Smooth muscle cell (in vitro differentiated cells): ENCODE results near the gene RPL5. TPM values are rescaled to one million over a fixed set of nuclear protein-coding genes. Genes with fewer than 3 reads are reported as not detected.

Source experiments
- DNase-seq: peaks from one replicate; lab custom pipeline; 2025; ENCODE audit not compliant: unreplicated experiment; lab: John Stamatoyannopoulos, UW
- H2AFZ ChIP-seq: fragments of 200-600 bp; sonication (generic); 2 replicates; pipeline ENCODE4 v1.6.0; 2016; ENCODE audit warnings: antibody characterized with exemption, low read depth, mild to moderate bottlenecking
- H3F3A ChIP-seq: fragments of 200-600 bp; sonication (generic); 2 replicates; pipeline ENCODE4 v1.6.0; 2017; ENCODE audit warnings: antibody characterized with exemption, low read depth
- H3K27ac ChIP-seq: fragments of 200-600 bp; sonication (generic); 2 replicates; pipeline ENCODE4 v1.5.1; 2016; ENCODE audit warnings: low read depth, mild to moderate bottlenecking
- H3K27me3 ChIP-seq: fragments of 200-600 bp; sonication (generic); 2 replicates; pipeline ENCODE4 v1.6.1; 2016; ENCODE audit warnings: low read depth, mild to moderate bottlenecking
- H3K36me3 ChIP-seq: fragments of 200-600 bp; sonication (generic); 2 replicates; pipeline ENCODE4 v1.5.1; 2016; ENCODE audit warnings: low read depth
- H3K4me1 ChIP-seq: fragments of 200-600 bp; sonication (generic); 2 replicates; pipeline ENCODE4 v1.5.1; 2016; ENCODE audit warnings: low read depth
- H3K4me2 ChIP-seq: fragments of 200-600 bp; sonication (generic); 2 replicates; pipeline ENCODE4 v1.6.0; 2016; ENCODE audit warnings: mild to moderate bottlenecking
- H3K4me3 ChIP-seq: fragments of 200-600 bp; sonication (generic); 2 replicates; pipeline ENCODE4 v1.5.1; 2016; ENCODE audit warnings: mild to moderate bottlenecking
- H3K79me2 ChIP-seq: fragments of 200-600 bp; sonication (generic); 2 replicates; pipeline ENCODE4 v1.6.0; 2016; ENCODE audit warnings: low read depth, mild to moderate bottlenecking
- H3K9ac ChIP-seq: fragments of 200-600 bp; sonication (generic); 2 replicates; pipeline ENCODE4 v1.6.0; 2016; ENCODE audit warnings: low read depth
- H3K9me3 ChIP-seq: fragments of 200-600 bp; sonication (generic); replicated peaks from 2 replicates; pipeline ENCODE4 v1.5.1; 2016; ENCODE audit warnings: low read depth
- H4K20me1 ChIP-seq: fragments of 200-600 bp; sonication (generic); 2 replicates; pipeline ENCODE4 v1.6.0; 2016; ENCODE audit warnings: low read depth
- WGBS: methylation state at CpG from one replicate; pipeline ENCODE4 v1.1.7; 2016; ENCODE audit warnings: low lambda C conversion rate; 5-methylcytosine and 5-hydroxymethylcytosine counted together
- polyA plus RNA-seq: library from polyadenylated mRNA; unstranded; fragments of >200 nt; fragmentation: Nextera tagmentation; extraction: Ambion mirVana; gene quantifications from 2 replicates; pipeline ENCODE4 v1.2.1, GENCODE V29; 2016
- total RNA-seq: library from RNA; depleted of rRNA; stranded (reverse); fragments of >200 nt; gene quantifications from 2 replicates; pipeline ENCODE4 v1.2.3, GENCODE V29; 2014
- TF ChIP-seq, protein P1 (sequence below): fragments of 200-600 bp; sonication (generic); IDR thresholded peaks from 2 replicates; pipeline ENCODE4 v1.5.1; 2017; ENCODE audit warnings: borderline replicate concordance, mild to moderate bottlenecking, antibody characterized with exemption; ENCODE audit not compliant: insufficient read depth, poor library complexity, severe bottlenecking

The RPL5 gene
- total and polyA plus RNA-seq, 2 experiments from 2014 or later, result 570 to 1,043 TPM

GRCh38 chr1:92817986-92818764 is 13.7 kb upstream of the RPL5 start:
- WGBS, result 95% methylated on average over 3 of the region's 3 CpGs
- Histone ChIP-seq H3F3A (no peaks in the 10 kb centered on the region), H3K27ac (no peak overlapping the region), H3K4me2 (no peak overlapping the region), H2AFZ (no peak overlapping the region), H3K79me2 (no peaks in the 10 kb centered on the region), H3K27me3 (no peaks in the 10 kb centered on the region), H3K9me3 (no peaks in the 10 kb centered on the region), H4K20me1 (no peaks in the 10 kb centered on the region), H3K36me3 (no peaks in the 10 kb centered on the region), H3K4me3 (no peak overlapping the region), H3K4me1 (no peaks in the 10 kb centered on the region), H3K9ac (no peak overlapping the region)
- TF ChIP-seq, protein P1, sequence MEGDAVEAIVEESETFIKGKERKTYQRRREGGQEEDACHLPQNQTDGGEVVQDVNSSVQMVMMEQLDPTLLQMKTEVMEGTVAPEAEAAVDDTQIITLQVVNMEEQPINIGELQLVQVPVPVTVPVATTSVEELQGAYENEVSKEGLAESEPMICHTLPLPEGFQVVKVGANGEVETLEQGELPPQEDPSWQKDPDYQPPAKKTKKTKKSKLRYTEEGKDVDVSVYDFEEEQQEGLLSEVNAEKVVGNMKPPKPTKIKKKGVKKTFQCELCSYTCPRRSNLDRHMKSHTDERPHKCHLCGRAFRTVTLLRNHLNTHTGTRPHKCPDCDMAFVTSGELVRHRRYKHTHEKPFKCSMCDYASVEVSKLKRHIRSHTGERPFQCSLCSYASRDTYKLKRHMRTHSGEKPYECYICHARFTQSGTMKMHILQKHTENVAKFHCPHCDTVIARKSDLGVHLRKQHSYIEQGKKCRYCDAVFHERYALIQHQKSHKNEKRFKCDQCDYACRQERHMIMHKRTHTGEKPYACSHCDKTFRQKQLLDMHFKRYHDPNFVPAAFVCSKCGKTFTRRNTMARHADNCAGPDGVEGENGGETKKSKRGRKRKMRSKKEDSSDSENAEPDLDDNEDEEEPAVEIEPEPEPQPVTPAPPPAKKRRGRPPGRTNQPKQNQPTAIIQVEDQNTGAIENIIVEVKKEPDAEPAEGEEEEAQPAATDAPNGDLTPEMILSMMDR, result peak; percentile 55
- no peak for DNase-seq

DNA sequence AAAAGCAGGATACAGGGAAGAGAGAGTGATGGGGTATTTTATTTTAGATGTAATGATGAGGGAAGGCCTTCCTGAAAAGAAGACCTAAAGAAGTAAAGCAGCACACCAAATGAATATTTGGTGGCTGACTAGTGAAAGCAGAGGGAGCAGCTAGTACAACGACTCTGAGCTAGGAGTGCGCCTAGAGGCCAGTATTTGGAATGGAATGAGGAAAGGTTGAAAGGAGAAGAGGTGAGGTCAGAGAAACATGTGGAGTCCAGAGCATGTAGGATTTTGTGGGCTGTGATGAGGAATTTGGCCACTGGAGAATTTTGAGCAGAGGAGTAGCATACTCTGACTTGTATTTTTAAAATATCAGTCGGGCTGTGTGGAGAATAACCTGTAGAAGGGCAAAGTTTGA is 11.8 kb upstream of the RPL5 start:
- DNase-seq, result no peak
- Histone ChIP-seq H3K27me3 (no peaks in the 10 kb centered on the region), H3K4me2 (no peak overlapping the region), H3K79me2 (no peaks in the 10 kb centered on the region), H3K4me1 (no peaks in the 10 kb centered on the region), H3K9ac (no peak overlapping the region), H4K20me1 (no peaks in the 10 kb centered on the region), H3F3A (no peaks in the 10 kb centered on the region), H3K9me3 (no peaks in the 10 kb centered on the region), H2AFZ (peak overlapping the region; percentile 43), H3K36me3 (no peaks in the 10 kb centered on the region), H3K27ac (no peak overlapping the region), H3K4me3 (no peak overlapping the region)
- TF ChIP-seq, protein P1, result no peak
- WGBS, result 59% methylated on average over 3 of the region's 3 CpGs

DNA sequence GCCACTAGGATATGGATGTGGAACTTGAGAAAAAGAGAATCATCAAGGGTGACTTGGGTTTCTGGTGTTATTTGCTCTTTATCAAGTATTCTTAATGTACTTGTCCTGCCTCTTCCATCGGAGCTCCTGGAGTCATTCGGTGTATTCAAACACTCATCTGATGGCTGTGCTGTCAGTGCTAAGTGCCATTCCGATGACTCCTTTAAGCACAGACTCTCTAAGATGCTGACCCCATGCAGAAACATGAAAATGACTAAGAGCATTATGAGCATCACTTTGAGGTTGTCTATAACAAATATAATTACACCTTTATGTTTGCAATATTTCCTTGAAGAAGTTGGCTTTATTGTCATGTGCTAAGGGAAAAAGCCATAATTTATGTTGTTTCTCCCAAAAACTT is 11.3 kb upstream of the RPL5 start:
- Histone ChIP-seq H4K20me1 (no peaks in the 10 kb centered on the region), H3K27me3 (no peaks in the 10 kb centered on the region), H3K4me1 (no peaks in the 10 kb centered on the region), H3K4me2 (no peak overlapping the region), H3K9ac (no peak overlapping the region), H3K36me3 (no peaks in the 10 kb centered on the region), H3K27ac (no peak overlapping the region), H3K79me2 (no peaks in the 10 kb centered on the region), H2AFZ (no peak overlapping the region), H3K4me3 (no peak overlapping the region), H3F3A (no peaks in the 10 kb centered on the region), H3K9me3 (no peaks in the 10 kb centered on the region)
- TF ChIP-seq, protein P1, result no peak
- no peak for DNase-seq
- WGBS, result 64% methylated on average over 3 of the region's 3 CpGs

DNA sequence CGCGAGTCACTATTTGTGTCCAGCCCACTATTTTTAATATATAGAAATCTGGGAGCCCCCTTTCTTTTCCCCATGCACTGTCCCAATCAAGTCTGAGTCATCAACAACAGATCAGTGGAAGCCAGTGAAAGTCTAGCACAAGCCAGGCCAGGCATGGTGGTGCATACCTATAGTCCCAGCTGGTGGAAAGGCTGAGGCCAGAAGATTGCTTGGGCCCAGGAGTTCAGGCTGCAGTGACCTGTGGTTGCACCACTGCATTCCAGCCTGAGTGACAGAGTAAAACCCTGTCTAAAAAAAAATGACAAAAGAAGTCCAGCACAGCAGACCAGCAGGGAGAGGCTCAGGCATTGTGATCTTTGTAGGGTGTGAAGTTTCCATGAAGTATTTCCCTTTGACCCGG is 9.0 kb upstream of the RPL5 start:
- Histone ChIP-seq H3K4me1 (no peaks in the 10 kb centered on the region), H3K36me3 (no peaks in the 10 kb centered on the region), H3K27ac (no peak overlapping the region), H3K79me2 (no peaks in the 10 kb centered on the region), H3K27me3 (no peaks in the 10 kb centered on the region), H3F3A (no peaks in the 10 kb centered on the region), H4K20me1 (no peaks in the 10 kb centered on the region), H3K9me3 (no peaks in the 10 kb centered on the region), H3K9ac (no peak overlapping the region), H3K4me3 (no peak overlapping the region), H2AFZ (no peak overlapping the region), H3K4me2 (no peak overlapping the region)
- WGBS, result 71% methylated on average over 3 of the region's 3 CpGs
- DNase-seq, result no peak
- TF ChIP-seq, protein P1, result no peak
